ENCODE measurements around the gene PHLDA1. TPM values are rescaled to one million over a fixed set of nuclear protein-coding genes. Genes with fewer than 3 reads are reported as not detected.

Gene PHLDA1
- total and polyA plus RNA-seq, 10 of the 15 experiments (the other 5 are each of a cell fraction or from before 2014, with no cell fraction given): 0.66 to 14.2 (median 1.3) TPM

DNA sequence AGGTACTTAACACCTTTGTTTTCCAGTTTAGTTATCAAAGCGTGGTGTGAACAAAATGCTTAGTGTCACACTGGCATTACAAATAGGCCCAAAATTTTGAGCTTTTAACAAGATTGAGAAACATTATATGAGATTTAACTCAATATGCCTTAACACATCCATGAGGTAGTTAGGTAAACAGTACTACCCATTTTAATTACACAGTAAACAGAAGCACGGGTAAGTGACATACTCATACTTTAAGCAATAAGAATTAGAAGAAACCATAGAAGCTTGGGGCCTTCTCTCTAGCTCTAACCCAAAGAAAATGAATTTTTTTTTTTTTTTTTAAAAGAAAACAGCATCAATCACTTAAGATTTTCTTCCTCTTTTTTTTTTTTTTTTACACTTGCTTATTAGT lies 15.5 kb upstream of the PHLDA1 start:
- Histone ChIP-seq H3K27me3 (replicated peaks in 1 of 2; ENCODE audit: control insufficient read depth in 2 of 2, insufficient read depth in 2 of 2, low read length in 1 of 2) (no peaks in the 10 kb centered on the region), H4K20me1 (ENCODE audit: control insufficient read depth, insufficient read depth) (no peaks in the 10 kb centered on the region), H3K9me3 (replicated peaks; ENCODE audit: control insufficient read depth, insufficient read depth, low read length) (no peaks in the 10 kb centered on the region), H3K4me3 (no peak overlapping the region), H3K9ac (ENCODE audit: control insufficient read depth, insufficient read depth, low read length) (no peak overlapping the region), H3K36me3 (ENCODE audit: control insufficient read depth in 2 of 2, insufficient read depth in 2 of 2, low read length in 1 of 2) (peaks cover 2 to 12% of the 10 kb centered on the region in 2 experiments), H2AFZ (ENCODE audit: control insufficient read depth, low read depth, low read length) (no peak overlapping the region), H3K4me2 (ENCODE audit: control insufficient read depth, insufficient read depth) (no peak overlapping the region), H3K27ac (ENCODE audit: control insufficient read depth, insufficient read depth) (no peak overlapping the region), H3K4me1 (ENCODE audit: control insufficient read depth, insufficient read depth, low read length) (no peaks in the 10 kb centered on the region), H3K79me2 (ENCODE audit: control insufficient read depth, insufficient read depth, low read length) (no peaks in the 10 kb centered on the region)
- ChIA-PET RAD21 (ENCODE audit: unreplicated experiment) (interaction anchor here (0.7 to 2.0 kb wide), 3 partner anchors 10 to 489 kb away, joined by 3 to 5 read pairs (median 4); no protein-coding TSS in a partner anchor), POLR2A (interaction anchor here (0.6 to 0.7 kb wide), 3 partner anchors 87 to 355 kb away, joined by 3 to 5 read pairs (median 3); no protein-coding TSS in a partner anchor), SMC1A (ENCODE audit: uncharacterized antibody, unreplicated experiment) (interaction anchor here (0.6 to 2.9 kb wide), 7 partner anchors 10 to 560 kb away, joined by 3 to 9 read pairs (median 4); no protein-coding TSS in a partner anchor), CTCF (interaction anchor here (0.6 to 3.2 kb wide), 7 partner anchors 10 to 962 kb away, joined by 4 to 13 read pairs (median 6); no protein-coding TSS in a partner anchor)
- DNase-seq (ENCODE audit: low read depth, low spot score) (no peak), FAIRE-seq (no peak), ATAC-seq (no peak)
- BruUV-seq (replicated peaks): TSS peak; percentile 17
- 100% methylated on average over 2 of the region's 2 CpGs for WGBS (ENCODE audit: insufficient coverage, insufficient replicate concordance, low lambda C conversion rate, missing lambda C conversion rate)
- in situ Hi-C loops (cut with MboI) (no loop called here), intact Hi-C loops (cut with micrococcal nuclease; ENCODE audit: unreplicated experiment) (no loop called here)
- TF ChIP-seq SMAD5 (IDR thresholded peaks at IDR 0.05; ENCODE audit: low read depth): no peak
- TF ChIP-seq, protein P1, sequence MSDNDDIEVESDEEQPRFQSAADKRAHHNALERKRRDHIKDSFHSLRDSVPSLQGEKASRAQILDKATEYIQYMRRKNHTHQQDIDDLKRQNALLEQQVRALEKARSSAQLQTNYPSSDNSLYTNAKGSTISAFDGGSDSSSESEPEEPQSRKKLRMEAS (IDR thresholded peaks at IDR 0.05; ENCODE audit: low read depth, low read length): no peak
- TF ChIP-seq SUPT20H (IDR thresholded peaks at IDR 0.05; ENCODE audit: borderline replicate concordance, control insufficient read depth, low read depth, low read length): no peak
- no peak for TF ChIP-seq YY1 (IDR thresholded peaks at IDR 0.05; ENCODE audit: low read depth, low read length)
- no peak for TF ChIP-seq CHD1 (IDR thresholded peaks at IDR 0.05; ENCODE audit: low read depth, low read length)
- TF ChIP-seq ATF3 (IDR thresholded peaks at IDR 0.05; ENCODE audit: borderline replicate concordance, extremely low read depth, low read depth, low read length): no peak
- TF ChIP-seq POU2F2 (IDR thresholded peaks at IDR 0.05; ENCODE audit: borderline replicate concordance, low read depth, low read length): no peak
